GM06990 (cell line): Measurements from ENCODE around the gene ZNF710.

ENCODE experiments used
- DNase-seq: peaks from one replicate; pipeline ENCODE4 v3.0.0-alpha.2; 2011; ENCODE audit not compliant: insufficient read length; ENCODE audit errors: extremely low read depth
- H3K27me3 ChIP-seq: replicated peaks from 2 replicates; pipeline ENCODE4 v1.6.0; 2011; ENCODE audit warnings: low read length; ENCODE audit not compliant: control insufficient read depth, insufficient read depth
- H3K36me3 ChIP-seq: 2 replicates; pipeline ENCODE4 v1.5.1; 2011; ENCODE audit warnings: low read length; ENCODE audit not compliant: control insufficient read depth, insufficient read depth
- H3K4me3 ChIP-seq: replicated peaks from 2 replicates; pipeline ENCODE4 v1.5.1; 2011; ENCODE audit warnings: low read depth, mild to moderate bottlenecking, control low read depth, low read length
- CTCF ChIP-seq: IDR thresholded peaks from 2 replicates; pipeline ENCODE4 v1.5.1; 2011; ENCODE audit warnings: low read length, control low read depth, mild to moderate bottlenecking, inconsistent platforms; ENCODE audit not compliant: insufficient read depth, poor library complexity, severe bottlenecking

ZNF710 gene

GRCh38 chr15:90033448-90033847 is 32.3 kb downstream of the ZNF710 start:
- Histone ChIP-seq H3K36me3 (no peaks in the 10 kb centered on the region; the same call in none of the 2 replicates), H3K27me3 (no peaks in the 10 kb centered on the region), H3K4me3 (no peak overlapping the region)
- TF ChIP-seq CTCF, result no peak
- DNase-seq, result no peak

- TF ChIP-seq CTCF, result no peak
- no peak for DNase-seq
- Histone ChIP-seq H3K27me3 (no peaks in the 10 kb centered on the region), H3K36me3 (no peaks in the 10 kb centered on the region; the same call in 1 of the 2 replicates), H3K4me3 (no peak overlapping the region)
Measured at GRCh38 chr15:90035095-90035839, 34.1 kb downstream of the ZNF710 start.

- H3K27me3 ChIP-seq, result no peaks in the 10 kb centered on the region
- DNase-seq, result no peak
- no peaks in the 10 kb centered on the region; the same call in 1 of the 2 replicates for H3K36me3 ChIP-seq
- TF ChIP-seq CTCF, result no peak
- H3K4me3 ChIP-seq, result no peak overlapping the region
Measured at GRCh38 chr15:90035840-90036230, 34.7 kb downstream of the ZNF710 start.

GRCh38 chr15:90036343-90036742 is 35.2 kb downstream of the ZNF710 start:
- DNase-seq, result no peak
- no peak for TF ChIP-seq CTCF
- H3K36me3 ChIP-seq, result no peaks in the 10 kb centered on the region; the same call in 1 of the 2 replicates

GRCh38 chr15:90036806-90037510 is 35.8 kb downstream of the ZNF710 start:
- no peaks in the 10 kb centered on the region for H3K27me3 ChIP-seq
- no peak for TF ChIP-seq CTCF
- H3K36me3 ChIP-seq, result no peaks in the 10 kb centered on the region; the same call in 1 of the 2 replicates
- H3K4me3 ChIP-seq, result no peak overlapping the region
- no peak for DNase-seq

More at GRCh38 chr15:90036343-90036742, 35.2 kb downstream of the ZNF710 start:
- H3K27me3 ChIP-seq, result no peaks in the 10 kb centered on the region
- no peak overlapping the region for H3K4me3 ChIP-seq
